Measurements from ENCODE around the gene SPRY4. TPM values are rescaled to one million over a fixed set of nuclear protein-coding genes. Genes with fewer than 3 reads are reported as not detected.
"Not testable (repeated sequence)": the region's sequence is repeated elsewhere in the genome, so short reads cannot be mapped to it uniquely, and the experiment has no call there.

The SPRY4 gene
- total RNA-seq, 1 donor from 2014 or later: 59.3 TPM

- ATAC-seq (no peak), DNase-seq (ENCODE audit: low spot score) (no peak)
- intact Hi-C loops (cut with DNase I): no loop called here
These were observed 41.5 kb downstream of the SPRY4 start for GRCh38 chr5:142283304-142283703.

GRCh38 chr5:142281966-142282365, 42.9 kb downstream of the SPRY4 start:
- DNase-seq (ENCODE audit: low spot score) (no peak), ATAC-seq (no peak)
- intact Hi-C loops (cut with DNase I): no loop called here

- DNase-seq (ENCODE audit: low spot score) (no peak), ATAC-seq (peak; percentile 46)
- intact Hi-C loops (cut with DNase I): no loop called here
These were observed 43.8 kb downstream of the SPRY4 start for GRCh38 chr5:142281008-142281367.

- DNase-seq (ENCODE audit: low spot score): no peak
- intact Hi-C loops (cut with DNase I): no loop called here
- ATAC-seq: peak; percentile 64
These were observed 44.5 kb downstream of the SPRY4 start for GRCh38 chr5:142280066-142281007.

GRCh38 chr5:142278627-142279026, 46.2 kb downstream of the SPRY4 start:
- intact Hi-C loops (cut with DNase I): no loop called here
- DNase-seq (ENCODE audit: low spot score) (no peak), ATAC-seq (no peak)

GRCh38 chr5:142277796-142278195, 47.0 kb downstream of the SPRY4 start:
- DNase-seq (ENCODE audit: low spot score) (no peak), ATAC-seq (no peak)
- intact Hi-C loops (cut with DNase I): no loop called here

GRCh38 chr5:142276517-142276916, 48.3 kb downstream of the SPRY4 start:
- ATAC-seq: no peak
- intact Hi-C loops (cut with DNase I): no loop called here

GRCh38 chr5:142275496-142275895, 49.3 kb downstream of the SPRY4 start:
- ATAC-seq (no peak), DNase-seq (ENCODE audit: low spot score) (no peak)
- intact Hi-C loops (cut with DNase I): no loop called here

More at GRCh38 chr5:142276517-142276916, 48.3 kb downstream of the SPRY4 start:
- no peak for DNase-seq (ENCODE audit: low spot score)

GRCh38 chr5:142272596-142272995, 52.2 kb downstream of the SPRY4 start:
- intact Hi-C loops (cut with DNase I); DNase-seq (ENCODE audit: low spot score); ATAC-seq: not testable (repeated sequence)

GRCh38 chr5:142264084-142264483, 60.7 kb downstream of the SPRY4 start:
- ATAC-seq: not testable (repeated sequence)

GRCh38 chr5:142263346-142263745, 61.5 kb downstream of the SPRY4 start:
- intact Hi-C loops (cut with DNase I): no loop called here
- ATAC-seq: no peak
- no peak for DNase-seq (ENCODE audit: low spot score)

More at GRCh38 chr5:142264084-142264483, 60.7 kb downstream of the SPRY4 start:
- intact Hi-C loops (cut with DNase I); DNase-seq (ENCODE audit: low spot score): not testable (repeated sequence)

- DNase-seq (ENCODE audit: low spot score): no peak
- intact Hi-C loops (cut with DNase I): no loop called here
- no peak for ATAC-seq
These were observed 62.1 kb downstream of the SPRY4 start for GRCh38 chr5:142262683-142263082.

Other genes starting within 250 kb of the SPRY4 start
- 86.5 TPM for gene NDFIP1, start 216.2 kb downstream of the SPRY4 start, total RNA-seq